Colonic mucosa (tissue), 4 donors: ENCODE data around the gene CAMK1G. TPM values are rescaled to one million over a fixed set of nuclear protein-coding genes. Genes with fewer than 3 reads are reported as not detected.

Source experiments
- DNase-seq: peaks from one replicate; pipeline ENCODE4 v3.0.0-alpha.2; 2020
- H3K27ac ChIP-seq: fragments of 200-600 bp; one replicate; pipeline ENCODE4 v1.8.0; 2021
- H3K27me3 ChIP-seq: fragments of 200-600 bp; one replicate; pipeline ENCODE4 v1.8.0; 2021
- H3K36me3 ChIP-seq: fragments of 200-600 bp; one replicate; pipeline ENCODE4 v1.8.0; 2021
- H3K4me1 ChIP-seq: fragments of 200-600 bp; one replicate; pipeline ENCODE4 v1.8.0; 2021; ENCODE audit warnings: mild to moderate bottlenecking
- H3K4me3 ChIP-seq: fragments of 200-600 bp; one replicate; pipeline ENCODE4 v1.8.0; 2021
- H3K9ac ChIP-seq, 2 donors: one replicate each; pipeline ENCODE4 v1.7.0; 2013; ENCODE audit warnings: control low read depth in 2 of 2, low read depth in 2 of 2, low read length in 2 of 2
- H3K9me3 ChIP-seq: fragments of 200-600 bp; one replicate; pipeline ENCODE4 v1.8.0; 2021
- intact Hi-C: fragments of 100-400 bp; cut with DNase I; formaldehyde crosslinking; loops from one replicate; pipeline ENCODE4 v1.14.1; 2022
- total RNA-seq, 2 donors: library from RNA; stranded (reverse); fragmentation: NEBNext Ultra II Directional in 1 of 2; extraction: Animal tissue kit (Norgen Biotek cat#: 25700) in 1 of 2; gene quantifications; one replicate each; pipeline ENCODE4 v1.2.1, GENCODE V29; 2021
- TF ChIP-seq, protein P1 (sequence below): fragments of 200-600 bp; IDR thresholded peaks from one replicate; pipeline ENCODE4 v1.8.0; 2022; ENCODE audit warnings: antibody characterized with exemption, mild to moderate bottlenecking
- donor health status: healthy.
- donor health status: DM: no; HTN: no; CAD: no.
- donor health status: DM: no; HTN: no; CAD: no.

The CAMK1G gene
- total RNA-seq, 2 donors from 2014 or later: 0.21 TPM; not detected in 1

DNA sequence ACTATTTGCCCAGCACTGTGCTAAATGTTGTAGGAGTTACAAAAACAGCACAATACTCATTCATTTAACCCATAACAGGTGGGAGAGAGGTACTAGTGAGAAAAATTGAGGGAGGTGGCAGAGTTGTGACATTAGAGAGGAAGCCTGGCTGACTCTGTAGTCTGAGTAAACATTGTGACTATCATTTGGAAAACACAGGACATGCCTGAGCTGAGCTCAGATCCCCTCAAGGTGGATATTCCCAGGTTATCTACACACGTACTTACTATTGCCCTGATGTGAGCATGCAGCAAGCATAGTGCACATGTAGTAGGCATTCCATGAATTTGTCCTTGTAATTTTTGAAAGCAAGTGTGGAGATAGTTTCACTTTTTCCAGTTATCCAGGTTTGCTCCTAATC, 10.9 kb downstream of the CAMK1G start:
- Histone ChIP-seq H3K27ac (no peak overlapping the region), H3K9ac (no peak overlapping the region), H3K36me3 (no peaks in the 10 kb centered on the region), H3K27me3 (no peaks in the 10 kb centered on the region), H3K4me3 (no peak overlapping the region), H3K4me1 (no peaks in the 10 kb centered on the region), H3K9me3 (no peaks in the 10 kb centered on the region)
- no peak for DNase-seq
- intact Hi-C loops: no loop called here
- TF ChIP-seq, protein P1, sequence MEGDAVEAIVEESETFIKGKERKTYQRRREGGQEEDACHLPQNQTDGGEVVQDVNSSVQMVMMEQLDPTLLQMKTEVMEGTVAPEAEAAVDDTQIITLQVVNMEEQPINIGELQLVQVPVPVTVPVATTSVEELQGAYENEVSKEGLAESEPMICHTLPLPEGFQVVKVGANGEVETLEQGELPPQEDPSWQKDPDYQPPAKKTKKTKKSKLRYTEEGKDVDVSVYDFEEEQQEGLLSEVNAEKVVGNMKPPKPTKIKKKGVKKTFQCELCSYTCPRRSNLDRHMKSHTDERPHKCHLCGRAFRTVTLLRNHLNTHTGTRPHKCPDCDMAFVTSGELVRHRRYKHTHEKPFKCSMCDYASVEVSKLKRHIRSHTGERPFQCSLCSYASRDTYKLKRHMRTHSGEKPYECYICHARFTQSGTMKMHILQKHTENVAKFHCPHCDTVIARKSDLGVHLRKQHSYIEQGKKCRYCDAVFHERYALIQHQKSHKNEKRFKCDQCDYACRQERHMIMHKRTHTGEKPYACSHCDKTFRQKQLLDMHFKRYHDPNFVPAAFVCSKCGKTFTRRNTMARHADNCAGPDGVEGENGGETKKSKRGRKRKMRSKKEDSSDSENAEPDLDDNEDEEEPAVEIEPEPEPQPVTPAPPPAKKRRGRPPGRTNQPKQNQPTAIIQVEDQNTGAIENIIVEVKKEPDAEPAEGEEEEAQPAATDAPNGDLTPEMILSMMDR: no peak

GRCh38 chr1:209595028-209595427, 11.5 kb downstream of the CAMK1G start:
- H3K9ac ChIP-seq: no peak overlapping the region
- no peak overlapping the region for H3K27ac ChIP-seq
- H3K36me3 ChIP-seq: no peaks in the 10 kb centered on the region
- intact Hi-C loops: no loop called here
- TF ChIP-seq, protein P1: no peak
- no peaks in the 10 kb centered on the region for H3K4me1 ChIP-seq
- DNase-seq: no peak
- H3K4me3 ChIP-seq: no peak overlapping the region
- H3K9me3 ChIP-seq: no peaks in the 10 kb centered on the region
- no peaks in the 10 kb centered on the region for H3K27me3 ChIP-seq

GRCh38 chr1:209595599-209596285, 12.2 kb downstream of the CAMK1G start:
- no peaks in the 10 kb centered on the region for H3K9me3 ChIP-seq
- intact Hi-C loops: no loop called here
- no peak for DNase-seq
- no peak overlapping the region for H3K27ac ChIP-seq
- H3K4me1 ChIP-seq: no peaks in the 10 kb centered on the region
- H3K36me3 ChIP-seq: no peaks in the 10 kb centered on the region
- TF ChIP-seq, protein P1: no peak
- H3K9ac ChIP-seq: no peak overlapping the region
- H3K27me3 ChIP-seq: no peaks in the 10 kb centered on the region
- no peak overlapping the region for H3K4me3 ChIP-seq

- Histone ChIP-seq H3K27ac (no peak overlapping the region), H3K36me3 (no peaks in the 10 kb centered on the region), H3K4me1 (no peaks in the 10 kb centered on the region), H3K9ac (no peak overlapping the region), H3K9me3 (no peaks in the 10 kb centered on the region), H3K4me3 (no peak overlapping the region), H3K27me3 (no peaks in the 10 kb centered on the region)
- intact Hi-C loops: no loop called here
- TF ChIP-seq, protein P1: no peak
- no peak for DNase-seq
Measured at GRCh38 chr1:209597499-209597898, 14.0 kb downstream of the CAMK1G start.

GRCh38 chr1:209598227-209598626, 14.7 kb downstream of the CAMK1G start:
- no peaks in the 10 kb centered on the region for H3K36me3 ChIP-seq
- DNase-seq: no peak
- no peak overlapping the region for H3K4me3 ChIP-seq
- no peak overlapping the region for H3K27ac ChIP-seq
- H3K4me1 ChIP-seq: no peaks in the 10 kb centered on the region
- TF ChIP-seq, protein P1: no peak
- intact Hi-C loops: no loop called here
- no peaks in the 10 kb centered on the region for H3K9me3 ChIP-seq
- H3K9ac ChIP-seq: no peak overlapping the region
- H3K27me3 ChIP-seq: no peaks in the 10 kb centered on the region
